ENCODE measurements around the gene SPEG.

DNA sequence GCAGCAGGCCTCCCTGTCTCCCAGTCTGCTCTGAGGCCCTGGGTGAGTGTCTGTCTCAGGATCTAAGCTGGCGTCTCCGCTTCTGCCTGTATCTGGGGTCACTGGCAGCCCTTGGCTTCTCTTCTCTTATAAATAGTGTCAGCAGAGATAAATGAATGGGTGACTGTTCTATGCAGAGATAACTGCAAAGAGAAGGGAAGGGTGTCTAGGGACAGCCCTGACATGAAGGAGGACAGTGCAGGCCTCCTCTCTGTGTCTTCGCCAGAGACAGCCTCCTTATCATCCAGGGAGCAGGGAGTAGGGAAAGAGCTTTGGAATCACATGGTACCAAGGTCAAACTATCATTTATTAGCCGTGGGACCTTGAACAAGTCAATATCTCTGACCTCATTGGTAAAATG, 35.8 kb downstream of the SPEG start:
- TF ChIP-seq, protein P1, sequence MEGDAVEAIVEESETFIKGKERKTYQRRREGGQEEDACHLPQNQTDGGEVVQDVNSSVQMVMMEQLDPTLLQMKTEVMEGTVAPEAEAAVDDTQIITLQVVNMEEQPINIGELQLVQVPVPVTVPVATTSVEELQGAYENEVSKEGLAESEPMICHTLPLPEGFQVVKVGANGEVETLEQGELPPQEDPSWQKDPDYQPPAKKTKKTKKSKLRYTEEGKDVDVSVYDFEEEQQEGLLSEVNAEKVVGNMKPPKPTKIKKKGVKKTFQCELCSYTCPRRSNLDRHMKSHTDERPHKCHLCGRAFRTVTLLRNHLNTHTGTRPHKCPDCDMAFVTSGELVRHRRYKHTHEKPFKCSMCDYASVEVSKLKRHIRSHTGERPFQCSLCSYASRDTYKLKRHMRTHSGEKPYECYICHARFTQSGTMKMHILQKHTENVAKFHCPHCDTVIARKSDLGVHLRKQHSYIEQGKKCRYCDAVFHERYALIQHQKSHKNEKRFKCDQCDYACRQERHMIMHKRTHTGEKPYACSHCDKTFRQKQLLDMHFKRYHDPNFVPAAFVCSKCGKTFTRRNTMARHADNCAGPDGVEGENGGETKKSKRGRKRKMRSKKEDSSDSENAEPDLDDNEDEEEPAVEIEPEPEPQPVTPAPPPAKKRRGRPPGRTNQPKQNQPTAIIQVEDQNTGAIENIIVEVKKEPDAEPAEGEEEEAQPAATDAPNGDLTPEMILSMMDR (conservative IDR thresholded peaks at IDR 0.05; ENCODE audit: low read depth, low read length), result no peak
- no peak for TF ChIP-seq EZH2 (IDR thresholded peaks at IDR 0.05; ENCODE audit: low read length, unreplicated experiment)

Data from PC-3 (cell line).